IgD-negative memory B cell (primary cell): ENCODE measurements around the gene RTEL1. TPM values are rescaled to one million over a fixed set of nuclear protein-coding genes. Genes with fewer than 3 reads are reported as not detected.
A peak's percentile ranks its signal among the peaks of the same experiment; 100 is the strongest.
"Not testable (repeated sequence)": the region's sequence is repeated elsewhere in the genome, so short reads cannot be mapped to it uniquely, and the experiment has no call there.

Source experiments
- H3K27ac Mint-ChIP-seq, 3 donors: one replicate each; pipeline ENCODE4 v1.8.0; 2020 to 2022; ENCODE audit warnings: mild to moderate bottlenecking in 3 of 3, mixed read lengths in 3 of 3, moderate library complexity in 1 of 3
- H3K27me3 Mint-ChIP-seq: one replicate; pipeline ENCODE4 v1.8.0; 2021; ENCODE audit warnings: mixed read lengths
- H3K36me3 Mint-ChIP-seq: one replicate; pipeline ENCODE4 v1.8.0; 2020; ENCODE audit warnings: mild to moderate bottlenecking, mixed read lengths
- H3K4me1 Mint-ChIP-seq, 3 donors: one replicate each; pipeline ENCODE4 v1.8.0; 2020 to 2022; ENCODE audit warnings: mixed read lengths in 3 of 3, mild to moderate bottlenecking in 1 of 3
- H3K4me3 Mint-ChIP-seq, 4 donors: one replicate each; pipeline ENCODE4 v1.8.0; 2020 to 2022; ENCODE audit warnings: mild to moderate bottlenecking in 4 of 4, mixed read lengths in 4 of 4, moderate library complexity in 3 of 4
- H3K9me3 Mint-ChIP-seq, 3 donors: one replicate each; pipeline ENCODE4 v1.8.0; 2020 to 2021; ENCODE audit warnings: mixed read lengths in 3 of 3, mild to moderate bottlenecking in 1 of 3
- polyA plus RNA-seq: library from polyadenylated mRNA; unstranded; fragments of 300-500 nt; fragmentation: Illumina TruSeq; gene quantifications from one replicate; pipeline ENCODE4 v1.2.3, GENCODE V29; 2021

RTEL1 gene
- polyA plus RNA-seq, 1 donor from 2014 or later = 2.6 TPM

DNA sequence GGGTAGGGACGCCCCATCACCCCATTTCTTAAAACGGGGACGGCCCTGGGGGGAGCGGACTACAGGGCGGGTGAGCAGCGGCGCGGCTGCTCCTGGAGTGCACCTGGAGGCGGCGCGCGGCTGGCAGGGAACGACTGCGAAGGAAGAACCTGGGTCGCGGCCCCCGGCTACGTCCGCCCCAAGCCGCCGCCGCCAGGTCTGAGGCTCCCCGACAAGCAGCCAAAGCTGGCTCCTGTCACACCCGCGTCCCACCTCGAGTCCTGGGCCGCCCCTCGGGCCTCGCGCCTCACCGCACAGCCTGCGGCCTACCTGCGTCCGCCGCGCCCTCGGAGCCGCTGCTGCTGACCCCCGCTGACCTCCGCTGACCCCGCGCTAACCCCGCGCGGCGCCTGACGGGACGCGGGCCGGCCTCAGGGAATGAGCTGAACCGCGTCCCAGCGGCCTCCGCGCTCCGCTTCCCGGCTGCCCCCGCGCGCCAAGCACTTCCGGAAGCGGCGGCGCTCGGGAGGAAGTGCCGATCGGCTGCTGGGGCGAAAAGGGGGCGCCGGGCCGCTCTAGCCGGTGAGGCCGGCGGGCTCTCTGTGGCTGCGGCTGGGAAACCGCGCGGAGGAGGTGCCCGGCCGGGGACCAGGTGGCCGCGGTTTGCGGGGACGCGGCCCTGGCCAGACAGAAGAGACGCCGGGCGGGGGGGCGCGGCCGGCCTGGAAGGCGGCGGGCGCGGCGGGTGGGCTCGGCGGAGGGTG lies 49.6 kb downstream of the RTEL1 start, which contains the start of the genes ARFRP1 and ZGPAT:
ARFRP1 (minus strand) TSS at position 419 of the 743 bp plus-strand sequence. CDS start 885 bp downstream, outside the sequence.
ZGPAT (plus strand) TSS at position 482 of the 743 bp plus-strand sequence. CDS start 542 bp downstream, outside the sequence.
- H3K4me1 Mint-ChIP-seq = peaks cover 21 to 31% (median 23%) of the 10 kb centered on the region in 3 donors
- H3K27ac Mint-ChIP-seq = peak within 1 kb of the TSS; percentile 78 to 95 (median 92)
- peaks cover 0 to 3% (median 1%) of the 10 kb centered on the region in 3 donors for H3K9me3 Mint-ChIP-seq
- no peaks in the 10 kb centered on the region for H3K27me3 Mint-ChIP-seq
- H3K4me3 Mint-ChIP-seq = peak within 1 kb of the TSS; percentile 85 to 92 (median 90)
- H3K36me3 Mint-ChIP-seq = peaks cover 7% of the 10 kb centered on the region

DNA sequence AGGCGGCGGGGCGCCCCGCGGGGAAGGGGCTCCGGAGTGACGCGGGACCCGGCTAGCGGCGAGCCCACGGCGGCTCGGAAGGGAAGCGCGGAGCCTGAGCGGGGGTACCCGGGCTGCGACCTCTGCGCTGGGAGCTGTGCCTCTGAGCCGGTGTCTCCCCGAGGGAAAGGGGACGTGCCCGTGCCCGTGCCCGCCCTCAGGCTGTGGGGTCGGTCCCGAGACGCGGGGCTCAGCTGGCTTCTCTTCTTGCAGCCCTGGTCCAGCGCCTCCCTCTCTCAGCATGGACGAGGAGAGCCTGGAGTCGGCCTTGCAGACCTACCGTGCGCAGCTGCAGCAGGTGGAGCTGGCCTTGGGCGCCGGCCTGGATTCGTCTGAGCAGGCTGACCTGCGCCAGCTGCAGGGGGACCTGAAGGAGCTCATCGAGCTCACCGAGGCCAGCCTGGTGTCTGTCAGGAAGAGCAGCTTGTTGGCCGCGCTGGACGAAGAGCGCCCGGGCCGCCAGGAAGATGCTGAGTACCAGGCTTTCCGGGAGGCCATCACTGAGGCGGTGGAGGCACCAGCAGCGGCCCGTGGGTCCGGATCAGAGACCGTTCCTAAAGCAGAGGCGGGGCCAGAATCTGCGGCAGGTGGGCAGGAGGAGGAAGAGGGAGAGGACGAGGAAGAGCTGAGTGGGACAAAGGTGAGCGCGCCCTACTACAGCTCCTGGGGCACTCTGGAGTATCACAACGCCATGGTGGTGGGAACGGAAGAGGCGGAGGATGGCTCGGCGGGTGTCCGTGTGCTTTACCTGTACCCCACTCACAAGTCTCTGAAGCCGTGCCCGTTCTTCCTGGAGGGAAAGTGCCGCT lies 50.4 kb downstream of the RTEL1 start:
- Mint-ChIP-seq H3K4me1 (peaks cover 21 to 31% (median 23%) of the 10 kb centered on the region in 3 donors), H3K4me3 (peak overlapping the region; percentile 78 to 92 (median 87)), H3K27ac (peak overlapping the region in 1 of 3 donors; percentile 59), H3K9me3 (peaks cover 0 to 3% (median 1%) of the 10 kb centered on the region in 3 donors), H3K36me3 (peaks cover 7% of the 10 kb centered on the region), H3K27me3 (no peaks in the 10 kb centered on the region)

DNA sequence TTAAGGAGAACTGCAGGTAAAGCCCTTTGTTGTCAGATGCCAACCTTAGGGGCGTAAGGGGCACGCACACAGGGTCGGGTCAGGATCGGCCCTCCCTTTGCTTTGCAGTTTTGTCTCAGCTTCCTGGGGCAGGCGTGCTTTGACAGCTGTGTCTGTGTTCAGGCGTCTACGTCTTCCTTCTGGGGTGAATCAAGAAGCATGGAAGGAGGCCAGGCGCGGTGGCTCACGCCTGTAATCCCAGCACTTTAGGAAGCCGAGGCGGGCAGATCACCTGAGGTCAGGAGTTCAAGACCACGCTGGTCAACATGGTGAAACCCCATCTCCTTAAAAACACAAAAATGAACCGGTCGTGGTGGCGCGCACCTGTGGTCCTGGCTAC lies 51.0 kb downstream of the RTEL1 start:
- no peak overlapping the region for H3K27ac Mint-ChIP-seq
- H3K36me3 Mint-ChIP-seq = peaks cover 9% of the 10 kb centered on the region
- H3K9me3 Mint-ChIP-seq = peaks cover 0 to 3% (median 1%) of the 10 kb centered on the region in 3 donors
- H3K4me3 Mint-ChIP-seq = peak overlapping the region; percentile 78 to 92 (median 87)
- H3K4me1 Mint-ChIP-seq = peaks cover 21 to 31% (median 23%) of the 10 kb centered on the region in 3 donors
- H3K27me3 Mint-ChIP-seq = no peaks in the 10 kb centered on the region

DNA sequence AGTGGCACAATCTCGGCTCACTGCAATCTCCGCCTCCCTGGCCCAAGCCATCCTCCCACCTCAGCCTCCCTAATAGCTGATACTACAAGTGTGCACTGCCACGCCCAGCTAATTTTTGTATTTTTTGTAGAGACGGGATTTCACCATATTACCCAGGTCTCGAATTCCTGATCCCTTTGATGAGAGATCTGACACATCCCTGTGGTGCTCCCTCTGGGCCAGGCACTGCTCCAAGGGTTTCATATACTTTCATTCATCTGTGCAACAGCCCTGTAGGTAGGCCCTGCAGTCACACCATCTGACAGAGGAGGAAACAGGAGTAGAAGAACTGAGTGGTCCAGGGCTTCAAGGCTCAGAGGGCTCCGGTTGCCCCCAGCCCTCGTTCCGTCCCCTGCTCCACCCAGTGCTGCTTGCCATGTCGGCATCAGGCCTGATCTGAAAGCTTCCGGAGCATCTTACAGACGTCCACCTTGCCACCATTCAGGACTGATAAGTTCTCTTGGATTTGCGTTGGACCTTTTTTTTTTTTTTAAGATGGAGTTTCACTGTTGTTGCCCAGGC lies 53.1 kb downstream of the RTEL1 start:
- Mint-ChIP-seq H3K9me3 (peaks cover 0 to 6% (median 3%) of the 10 kb centered on the region in 3 donors), H3K4me3 (peak overlapping the region in 3 of 4 donors; percentile 25 to 92 (median 73)), H3K27ac (peak overlapping the region in 2 of 3 donors; percentile 77 to 81), H3K36me3 (peaks cover 20% of the 10 kb centered on the region), H3K27me3 (no peaks in the 10 kb centered on the region), H3K4me1 (peaks cover 25 to 33% (median 30%) of the 10 kb centered on the region in 3 donors)

DNA sequence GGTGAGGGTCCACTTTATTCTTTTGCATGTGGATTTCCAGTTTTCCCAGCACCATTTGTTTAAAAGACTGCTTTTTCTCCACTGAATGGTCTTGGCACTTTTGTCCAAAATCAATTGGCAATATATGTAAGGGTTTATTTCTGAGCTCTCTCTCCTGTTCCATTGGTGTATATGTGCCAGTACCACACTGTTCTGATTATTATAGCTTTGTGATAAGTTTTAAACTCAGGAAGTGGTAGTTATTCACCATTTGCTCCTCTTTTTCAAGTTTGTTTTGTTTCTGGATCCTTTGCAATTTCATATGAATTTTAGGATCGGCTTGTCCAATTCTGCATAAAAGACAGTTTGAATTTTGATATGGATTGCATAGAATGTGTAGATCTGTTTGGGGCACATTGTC lies 54.1 kb downstream of the RTEL1 start:
- Mint-ChIP-seq H3K4me3 (peak overlapping the region in 3 of 4 donors; percentile 2 to 63 (median 53)), H3K36me3 (peaks cover 27% of the 10 kb centered on the region)

DNA sequence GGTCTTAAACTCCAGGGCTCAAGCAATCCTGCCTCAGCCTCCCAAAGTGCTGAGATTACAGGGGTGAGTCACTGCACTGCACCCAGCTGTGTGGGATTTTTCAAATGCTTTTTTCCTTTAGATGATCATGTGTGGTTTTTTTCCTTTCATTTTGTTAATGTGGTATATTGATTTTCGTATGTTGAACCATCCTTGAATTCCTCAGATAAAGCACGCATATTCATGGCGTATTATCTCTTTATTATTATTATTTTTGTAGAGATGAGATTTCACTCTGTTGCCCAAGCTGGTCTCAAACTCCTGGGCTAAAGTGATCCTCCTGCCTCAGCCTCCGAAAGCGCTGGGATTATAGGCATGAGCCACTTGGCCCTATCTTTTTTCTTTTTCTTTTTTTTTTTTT lies 56.7 kb downstream of the RTEL1 start:
- peaks cover 36% of the 10 kb centered on the region for H3K36me3 Mint-ChIP-seq

More for the DNA sequence above, 54.1 kb downstream of the RTEL1 start:
- Mint-ChIP-seq H3K4me1 (peaks cover 16 to 29% (median 27%) of the 10 kb centered on the region in 3 donors), H3K27me3 (no peaks in the 10 kb centered on the region), H3K27ac (peak overlapping the region in 1 of 3 donors; percentile 20), H3K9me3 (peaks cover 0 to 6% (median 3%) of the 10 kb centered on the region in 3 donors)

DNA sequence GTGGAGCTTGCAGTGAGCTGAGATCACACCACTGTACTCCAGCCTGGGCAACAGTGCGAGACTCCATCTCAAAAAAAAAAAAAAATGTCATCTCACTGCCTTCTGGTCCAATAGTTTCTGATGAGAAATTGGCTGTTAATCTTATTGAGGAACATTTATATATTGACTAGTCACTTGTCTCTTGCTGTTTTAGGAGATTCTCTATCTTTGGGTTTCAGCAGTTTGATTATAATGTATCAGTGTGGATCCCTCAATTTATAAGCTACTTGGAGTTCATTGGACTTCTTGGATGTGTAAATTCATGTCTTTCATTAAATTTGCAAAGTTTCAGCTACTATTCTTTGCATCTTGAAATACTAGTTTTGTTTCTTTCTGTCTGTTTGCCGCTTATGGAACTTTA lies 60.9 kb downstream of the RTEL1 start:
- Mint-ChIP-seq H3K27ac (no peak overlapping the region), H3K27me3 (no peaks in the 10 kb centered on the region), H3K4me3 (no peak overlapping the region), H3K36me3 (peaks cover 31% of the 10 kb centered on the region), H3K9me3 (peaks cover 0 to 9% (median 2%) of the 10 kb centered on the region in 3 donors), H3K4me1 (peaks cover 8 to 15% (median 12%) of the 10 kb centered on the region in 3 donors)

More for the DNA sequence above, 56.7 kb downstream of the RTEL1 start:
- Mint-ChIP-seq H3K9me3 (peaks cover 0 to 13% (median 3%) of the 10 kb centered on the region in 3 donors), H3K4me1 (peaks cover 20 to 27% (median 20%) of the 10 kb centered on the region in 3 donors), H3K4me3 (no peak overlapping the region), H3K27ac (no peak overlapping the region), H3K27me3 (no peaks in the 10 kb centered on the region)

DNA sequence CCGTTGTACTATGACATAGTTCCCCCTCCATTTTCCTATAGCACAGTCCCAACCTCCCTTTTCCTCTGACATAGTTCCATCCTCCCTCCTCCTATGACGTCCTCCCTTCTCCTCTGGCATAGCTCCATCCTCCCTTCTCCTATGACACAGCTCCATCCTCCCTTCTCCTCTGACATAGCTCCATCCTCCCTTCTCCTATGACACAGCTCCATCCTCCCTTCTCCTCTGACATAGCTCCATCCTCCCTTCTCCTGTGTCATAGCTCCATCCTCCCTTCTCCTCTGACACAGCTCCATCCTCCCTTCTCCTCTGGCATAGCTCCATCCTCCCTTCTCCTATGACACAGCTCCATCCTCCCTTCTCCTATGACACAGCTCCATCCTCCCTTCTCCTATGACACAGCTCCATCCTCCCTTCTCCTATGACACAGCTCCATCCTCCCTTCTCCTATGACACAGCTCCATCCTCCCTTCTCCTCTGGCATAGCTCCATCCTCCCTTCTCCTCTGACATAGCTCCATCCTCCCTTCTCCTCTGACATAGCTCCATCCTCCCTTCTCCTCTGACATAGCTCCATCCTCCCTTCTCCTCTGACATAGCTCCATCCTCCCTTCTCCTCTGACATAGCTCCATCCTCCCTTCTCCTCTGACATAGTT lies 65.0 kb downstream of the RTEL1 start:
- H3K9me3 Mint-ChIP-seq = peaks cover 2 to 11% (median 8%) of the 10 kb centered on the region in 3 donors
- H3K4me3 Mint-ChIP-seq, H3K27me3 Mint-ChIP-seq, H3K27ac Mint-ChIP-seq: not testable (repeated sequence)
- peaks cover 19% of the 10 kb centered on the region for H3K36me3 Mint-ChIP-seq
- H3K4me1 Mint-ChIP-seq = peaks cover 5 to 13% (median 12%) of the 10 kb centered on the region in 3 donors

DNA sequence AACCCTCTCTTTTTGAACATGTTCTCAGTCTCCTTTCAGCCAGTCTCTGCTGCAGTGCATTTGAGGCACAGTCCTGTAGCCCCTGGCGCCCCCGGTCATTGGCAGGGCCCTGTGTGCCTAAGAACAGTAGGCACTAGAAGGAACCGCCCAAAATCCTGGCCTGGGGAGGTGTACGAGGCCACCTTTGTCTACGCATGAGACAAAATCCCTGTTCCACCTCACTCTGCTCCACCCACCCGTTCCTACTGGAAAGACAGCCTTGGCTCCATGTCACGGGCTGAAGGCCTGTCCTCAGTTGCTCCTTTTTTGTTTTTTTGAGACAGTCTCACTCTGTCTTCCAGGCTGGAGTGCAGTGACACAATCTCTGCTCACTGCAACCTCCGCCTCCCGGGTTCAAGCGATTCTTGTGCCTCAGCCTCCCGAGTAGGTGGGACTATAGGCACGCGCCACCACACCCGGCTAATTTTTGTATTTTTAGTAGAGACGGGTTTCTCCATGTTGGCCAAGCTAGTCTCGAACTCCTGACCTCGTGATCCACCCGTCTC lies 72.1 kb downstream of the RTEL1 start:
- not testable (repeated sequence) for H3K27ac Mint-ChIP-seq, H3K4me3 Mint-ChIP-seq, H3K9me3 Mint-ChIP-seq, H3K36me3 Mint-ChIP-seq, H3K27me3 Mint-ChIP-seq
- peaks cover 13 to 31% (median 25%) of the 10 kb centered on the region in 3 donors for H3K4me1 Mint-ChIP-seq

DNA sequence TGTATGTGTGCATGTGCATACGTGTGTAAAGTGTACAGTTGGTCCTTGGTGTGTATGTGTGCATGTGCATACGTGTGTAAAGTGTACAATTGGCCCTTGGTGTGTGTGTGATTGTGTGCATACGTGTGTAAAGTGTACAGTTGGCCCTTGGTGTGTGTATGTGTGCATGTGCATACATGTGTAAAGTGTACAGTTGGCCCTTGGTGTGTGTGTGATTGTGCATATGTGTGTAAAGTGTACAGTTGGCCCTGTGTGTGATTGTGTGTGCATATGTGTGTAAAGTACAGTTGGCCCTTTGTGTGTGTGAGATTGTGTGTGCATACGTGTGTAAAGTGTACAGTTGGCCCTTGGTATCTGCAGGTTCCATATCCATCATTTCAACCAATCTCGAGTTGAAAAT lies 73.3 kb downstream of the RTEL1 start:
- Mint-ChIP-seq H3K36me3 (peaks cover 5% of the 10 kb centered on the region), H3K4me1 (peaks cover 18 to 37% (median 32%) of the 10 kb centered on the region in 3 donors), H3K4me3 (no peak overlapping the region), H3K9me3 (peaks cover 0 to 3% (median 0%) of the 10 kb centered on the region in 3 donors), H3K27me3 (peaks cover 1% of the 10 kb centered on the region), H3K27ac (no peak overlapping the region)

DNA sequence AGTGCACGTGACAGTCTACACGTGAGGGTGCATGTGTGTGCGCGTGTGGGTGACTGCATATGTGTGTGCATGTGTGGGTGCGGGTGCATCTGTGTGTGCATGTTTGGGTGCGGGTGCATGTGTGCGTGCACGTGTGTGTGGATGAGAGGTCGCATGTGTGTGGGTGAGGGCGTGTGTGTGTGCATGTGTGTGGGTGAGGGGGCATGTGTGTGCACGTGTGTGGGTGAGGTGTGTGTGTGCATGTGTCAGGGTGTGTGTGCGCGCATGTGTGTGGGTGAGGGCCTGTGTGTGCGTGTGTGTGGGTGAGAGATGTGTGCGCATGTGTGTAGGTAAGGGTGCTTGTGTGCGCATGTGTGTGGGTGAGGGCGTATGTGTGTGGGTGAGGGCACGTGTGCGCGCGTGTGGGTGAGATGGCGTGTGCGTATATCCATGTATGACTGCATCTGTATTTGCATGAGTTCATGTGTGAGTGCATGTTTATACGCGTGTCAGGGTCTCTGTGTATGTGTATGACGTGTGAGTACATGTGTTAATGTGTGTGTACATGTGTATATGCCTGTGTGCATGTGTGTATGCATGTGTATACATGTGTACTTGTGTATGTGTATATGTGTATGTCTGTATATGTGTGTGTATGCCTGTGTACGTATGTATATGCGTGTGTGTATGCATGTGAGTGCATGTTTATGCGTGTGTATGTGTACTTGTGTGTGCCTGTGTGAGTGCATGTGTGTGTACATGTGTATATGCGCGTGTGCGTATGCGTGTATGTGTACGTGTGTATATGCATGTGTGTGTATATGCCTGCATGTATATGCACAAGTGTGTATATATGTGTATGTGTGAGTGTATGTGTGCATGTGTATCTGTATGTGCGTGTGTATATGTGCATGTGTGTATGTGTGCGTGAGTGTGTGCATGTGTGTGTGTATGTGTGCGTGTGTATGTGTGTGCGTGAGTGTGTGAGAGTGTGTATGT lies 74.3 kb downstream of the RTEL1 start:
- Mint-ChIP-seq H3K36me3 (peaks cover 4% of the 10 kb centered on the region), H3K9me3 (no peaks in the 10 kb centered on the region), H3K4me1 (peaks cover 22 to 33% (median 30%) of the 10 kb centered on the region in 3 donors), H3K4me3 (no peak overlapping the region), H3K27ac (no peak overlapping the region), H3K27me3 (peaks cover 1% of the 10 kb centered on the region)

DNA sequence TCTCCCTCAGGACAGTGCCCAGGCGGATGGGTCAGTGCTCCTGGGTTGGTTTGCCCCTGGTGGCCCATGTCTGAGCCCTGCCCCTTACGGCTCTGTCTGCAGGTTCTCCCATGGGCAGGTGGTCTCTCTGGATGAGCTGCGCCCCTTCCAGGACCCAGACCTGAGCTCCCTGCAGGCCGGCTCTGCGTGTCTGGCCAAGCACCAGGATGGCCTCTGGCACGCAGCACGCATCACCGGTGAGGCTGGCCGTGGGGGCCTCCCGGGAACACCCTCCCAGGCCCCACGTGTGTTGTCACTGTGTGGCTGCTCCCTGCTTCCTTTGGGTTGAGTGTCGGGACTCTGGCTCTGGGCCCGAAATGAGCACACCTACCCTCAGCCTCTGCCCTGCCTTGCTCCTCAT lies 75.0 kb downstream of the RTEL1 start:
- Mint-ChIP-seq H3K4me1 (peaks cover 21 to 28% (median 25%) of the 10 kb centered on the region in 3 donors), H3K4me3 (peak overlapping the region in 1 of 4 donors; percentile 34), H3K9me3 (no peaks in the 10 kb centered on the region), H3K36me3 (peaks cover 4% of the 10 kb centered on the region), H3K27me3 (peaks cover 1% of the 10 kb centered on the region), H3K27ac (no peak overlapping the region)

DNA sequence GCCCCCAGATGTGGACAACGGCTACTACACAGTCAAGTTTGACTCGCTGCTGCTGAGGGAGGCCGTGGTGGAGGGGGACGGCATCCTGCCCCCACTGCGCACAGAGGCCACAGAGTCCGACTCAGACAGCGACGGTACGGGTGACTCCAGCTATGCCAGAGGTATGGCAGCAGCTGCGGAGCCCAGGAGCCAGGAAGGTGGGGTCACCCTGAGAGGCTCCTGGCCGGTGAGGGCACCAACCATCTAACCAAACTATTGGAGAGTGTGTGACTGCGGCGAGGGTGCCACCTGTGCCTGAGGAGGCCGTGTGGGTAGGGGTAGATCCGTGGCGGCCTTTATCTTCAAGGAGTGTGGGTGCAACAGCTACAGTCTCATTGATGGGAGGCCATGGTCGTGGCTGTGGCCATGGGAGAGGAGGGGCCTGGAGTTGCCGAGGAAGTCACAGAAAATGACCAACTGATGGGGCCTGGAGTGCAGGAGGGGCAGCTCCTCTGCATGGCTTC lies 75.5 kb downstream of the RTEL1 start:
- no peaks in the 10 kb centered on the region for H3K9me3 Mint-ChIP-seq
- H3K36me3 Mint-ChIP-seq = no peaks in the 10 kb centered on the region
- H3K4me3 Mint-ChIP-seq = peak overlapping the region in 2 of 4 donors; percentile 12 to 34
- peaks cover 16 to 23% (median 20%) of the 10 kb centered on the region in 3 donors for H3K4me1 Mint-ChIP-seq
- H3K27ac Mint-ChIP-seq = no peak overlapping the region
- no peaks in the 10 kb centered on the region for H3K27me3 Mint-ChIP-seq
